Liver (tissue), 9 donors: Measurements from ENCODE around the gene SLC5A12. TPM values are rescaled to one million over a fixed set of nuclear protein-coding genes. Genes with fewer than 3 reads are reported as not detected.

Source experiments
- DNase-seq: peaks from one replicate; pipeline ENCODE4 v3.0.0-alpha.2; 2017; ENCODE audit warnings: low spot score
- H3K27ac ChIP-seq, 2 donors: one replicate each; pipeline ENCODE4 v1.7.0; 2013; ENCODE audit warnings: inconsistent platforms in 2 of 2, low read length in 2 of 2, control low read depth in 1 of 2, low read depth in 1 of 2, mild to moderate bottlenecking in 1 of 2
- H3K27me3 ChIP-seq, 4 donors: one replicate each; pipeline versions ENCODE4 v1.6.1 to v1.7.0; 2013; ENCODE audit warnings: low read length in 3 of 4, inconsistent platforms in 1 of 4, mild to moderate bottlenecking in 1 of 4, moderate library complexity in 1 of 4; ENCODE audit not compliant: control insufficient read depth in 4 of 4, insufficient read depth in 4 of 4
- H3K36me3 ChIP-seq, 4 donors: one replicate each; pipeline versions ENCODE4 v1.6.1 to v1.7.0; 2013; ENCODE audit warnings: low read length in 3 of 4, mild to moderate bottlenecking in 3 of 4, low read depth in 1 of 4, moderate library complexity in 1 of 4; ENCODE audit not compliant: control insufficient read depth in 4 of 4, insufficient read depth in 3 of 4
- H3K4me1 ChIP-seq, 4 donors: one replicate each; pipeline versions ENCODE4 v1.6.1 to v1.7.0; 2013; ENCODE audit warnings: low read length in 3 of 4, mild to moderate bottlenecking in 3 of 4, moderate library complexity in 1 of 4; ENCODE audit not compliant: control insufficient read depth in 4 of 4, insufficient read depth in 4 of 4
- H3K4me3 ChIP-seq, 3 donors: one replicate each; pipeline versions ENCODE4 v1.6.1 to v1.7.0; 2013; ENCODE audit warnings: low read length in 3 of 3, control low read depth in 1 of 3, low read depth in 1 of 3, mild to moderate bottlenecking in 1 of 3
- H3K9ac ChIP-seq, 2 donors: one replicate each; pipeline ENCODE4 v1.7.0; 2013; ENCODE audit warnings: low read length in 2 of 2, mild to moderate bottlenecking in 2 of 2, moderate library complexity in 2 of 2, control low read depth in 1 of 2, low read depth in 1 of 2
- H3K9me3 ChIP-seq, 4 donors: one replicate each; pipeline versions ENCODE4 v1.6.1 to v1.7.0; 2013; ENCODE audit warnings: low read length in 3 of 4; ENCODE audit not compliant: control insufficient read depth in 4 of 4
- ATF3 ChIP-seq: IDR thresholded peaks from 2 replicates; pipeline ENCODE4 v1.6.1; 2016; ENCODE audit warnings: antibody characterized with exemption
- EGR1 ChIP-seq, 2 donors: IDR thresholded peaks; 2 replicates each; pipeline ENCODE4 v1.6.1; 2016 to 2018; ENCODE audit warnings: antibody characterized with exemption in 2 of 2, low read depth in 2 of 2
- FOXA1 ChIP-seq: IDR thresholded peaks from 2 replicates; pipeline ENCODE4 v1.6.1; 2016; ENCODE audit warnings: antibody characterized with exemption
- GABPA ChIP-seq, 2 donors: IDR thresholded peaks in 1 of 2; conservative IDR thresholded peaks in 1 of 2; 2 replicates each; pipeline ENCODE4 v1.6.1; 2016; ENCODE audit warnings: antibody characterized with exemption in 2 of 2, mild to moderate bottlenecking in 1 of 2, moderate library complexity in 1 of 2
- JUND ChIP-seq, 2 donors: IDR thresholded peaks; 2 replicates each; pipeline ENCODE4 v1.6.1; 2016; ENCODE audit warnings: antibody characterized with exemption in 2 of 2
- MAX ChIP-seq: IDR thresholded peaks from 2 replicates; pipeline ENCODE4 v1.6.1; 2016; ENCODE audit warnings: antibody characterized with exemption
- NR2F2 ChIP-seq: IDR thresholded peaks from 2 replicates; pipeline ENCODE4 v1.6.1; 2016; ENCODE audit warnings: antibody characterized with exemption
- RAD21 ChIP-seq, 2 donors: IDR thresholded peaks; 2 replicates each; pipeline ENCODE4 v1.6.1; 2016; ENCODE audit warnings: antibody characterized with exemption in 2 of 2, mild to moderate bottlenecking in 2 of 2
- REST ChIP-seq: IDR thresholded peaks from 2 replicates; pipeline ENCODE4 v1.6.1; 2016; ENCODE audit warnings: antibody characterized with exemption, mild to moderate bottlenecking
- RXRA ChIP-seq, 2 donors: IDR thresholded peaks; 2 replicates each; pipeline ENCODE4 v1.6.1; 2017 to 2018; ENCODE audit warnings: antibody characterized with exemption in 2 of 2, mild to moderate bottlenecking in 1 of 2
- SP1 ChIP-seq: IDR thresholded peaks from 2 replicates; pipeline ENCODE4 v1.6.1; 2018; ENCODE audit warnings: antibody characterized with exemption, mild to moderate bottlenecking
- TAF1 ChIP-seq: conservative IDR thresholded peaks from 2 replicates; pipeline ENCODE4 v1.6.1; 2016; ENCODE audit warnings: antibody characterized with exemption, mild to moderate bottlenecking
- YY1 ChIP-seq: IDR thresholded peaks from 2 replicates; pipeline ENCODE4 v1.6.1; 2016; ENCODE audit warnings: antibody characterized with exemption, mild to moderate bottlenecking
- ZBTB33 ChIP-seq: IDR thresholded peaks from 2 replicates; pipeline ENCODE4 v1.6.1; 2016; ENCODE audit warnings: antibody characterized with exemption
- WGBS: extraction: QIAGEN DNeasy Blood & Tissue Kit; methylation state at CpG from one replicate; pipeline ENCODE4 v1.1.7; 2013; 5-methylcytosine and 5-hydroxymethylcytosine counted together
- polyA plus RNA-seq, 2 donors: library from polyadenylated mRNA; stranded (reverse) in 1 of 2; unstranded in 1 of 2; fragments of 200-250 nt in 1 of 2; fragments of >200 nt in 1 of 2; fragmentation: Nextera tagmentation in 1 of 2; extraction: Ambion mirVana in 1 of 2; gene quantifications; one replicate each; pipeline versions ENCODE4 v1.2.1 to v1.2.3, GENCODE V29; 2013 to 2015
- total RNA-seq, 2 donors: library from RNA; depleted of rRNA; stranded (reverse); fragments of >200 nt; gene quantifications; one replicate each; pipeline ENCODE4 v1.2.3, GENCODE V29; 2014
- donor health status: healthy.
- donor health status: healthy.
- donor health status: healthy.
- donor health status: healthy.
- donor health status: healthy.

The SLC5A12 gene
- total RNA-seq (under 1 TPM; under 0.01 to 0.23 TPM), polyA plus RNA-seq (under 1 TPM in 1 of 2 donors, not detected in 1; 0.03 TPM)

- 31% methylated on average over 3 of the region's 3 CpGs for WGBS
- TF ChIP-seq NR2F2 (no peak), GABPA (IDR thresholded peaks at IDR 0.05 in 1 of 2, conservative IDR thresholded peaks at IDR 0.05 in 1 of 2) (no peak), ATF3 (no peak), SP1 (no peak), FOXA1 (no peak), RXRA (IDR thresholded peaks at IDR 0.05) (no peak), JUND (IDR thresholded peaks at IDR 0.05) (no peak)
- no peaks in the 10 kb centered on the region for H3K27me3 ChIP-seq
- no peaks in the 10 kb centered on the region for H3K36me3 ChIP-seq
- no peaks in the 10 kb centered on the region for H3K9me3 ChIP-seq
- H3K4me3 ChIP-seq: no peak within 1 kb of the TSS
- H3K9ac ChIP-seq: no peak within 1 kb of the TSS
- no peak for DNase-seq
- H3K4me1 ChIP-seq: peaks cover 2 to 28% (median 10%) of the 10 kb centered on the region in 4 donors
- H3K27ac ChIP-seq: no peak within 1 kb of the TSS
These were observed at the start of gene SLC5A12 for GRCh38 chr11:26721948-26722475. Gene SLC5A12, minus strand, starts transcription at chr11:26722060. Its CDS starts 346 bp downstream, at chr11:26721714.

- Histone ChIP-seq H3K4me3 (no peak overlapping the region), H3K9me3 (no peaks in the 10 kb centered on the region), H3K27me3 (no peaks in the 10 kb centered on the region), H3K9ac (no peak overlapping the region), H3K36me3 (no peaks in the 10 kb centered on the region), H3K27ac (no peak overlapping the region), H3K4me1 (peaks cover 0 to 11% (median 5%) of the 10 kb centered on the region in 4 donors)
- DNase-seq: no peak
- TF ChIP-seq EGR1 (IDR thresholded peaks at IDR 0.05; ENCODE audit: low read depth in 2 of 2): no peak
- TF ChIP-seq TAF1: no peak
- no peak for TF ChIP-seq RAD21 (IDR thresholded peaks at IDR 0.05)
- no peak for TF ChIP-seq MAX
- no peak for TF ChIP-seq REST
- no peak for TF ChIP-seq ZBTB33
- no peak for TF ChIP-seq SP1
- no peak for TF ChIP-seq YY1
These were observed 47.2 kb upstream of the SLC5A12 start for GRCh38 chr11:26769027-26769426.
